MG63 (cell line): ENCODE measurements around the gene PDHA1. TPM values are rescaled to one million over a fixed set of nuclear protein-coding genes. Genes with fewer than 3 reads are reported as not detected.

ENCODE experiments used
- total RNA-seq: library from RNA; depleted of rRNA; stranded (reverse); fragments of >200 nt; shearing (Covaris generic); gene quantifications from 2 replicates; pipeline ENCODE4 v1.2.3, GENCODE V29; 2014; ENCODE audit warnings: low replicate concordance; rRNA removed

The PDHA1 gene
- total RNA-seq, 1 experiment from 2014 or later, result 158 TPM

Other genes with a start within 250 kb of the PDHA1 start
- gene ADGRG2, start 221.5 kb upstream of the PDHA1 start, total RNA-seq, result 0.20 and 0.46 TPM in 2 replicates
- 0.53 and 2.1 TPM in 2 replicates for gene MAP3K15, start 171.6 kb downstream of the PDHA1 start, total RNA-seq